ENCODE measurements around the gene REM2. TPM values are rescaled to one million over a fixed set of nuclear protein-coding genes. Genes with fewer than 3 reads are reported as not detected.

Gene REM2, protein sequence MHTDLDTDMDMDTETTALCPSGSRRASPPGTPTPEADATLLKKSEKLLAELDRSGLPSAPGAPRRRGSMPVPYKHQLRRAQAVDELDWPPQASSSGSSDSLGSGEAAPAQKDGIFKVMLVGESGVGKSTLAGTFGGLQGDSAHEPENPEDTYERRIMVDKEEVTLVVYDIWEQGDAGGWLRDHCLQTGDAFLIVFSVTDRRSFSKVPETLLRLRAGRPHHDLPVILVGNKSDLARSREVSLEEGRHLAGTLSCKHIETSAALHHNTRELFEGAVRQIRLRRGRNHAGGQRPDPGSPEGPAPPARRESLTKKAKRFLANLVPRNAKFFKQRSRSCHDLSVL
- total RNA-seq: not detected in 2 replicates

DNA sequence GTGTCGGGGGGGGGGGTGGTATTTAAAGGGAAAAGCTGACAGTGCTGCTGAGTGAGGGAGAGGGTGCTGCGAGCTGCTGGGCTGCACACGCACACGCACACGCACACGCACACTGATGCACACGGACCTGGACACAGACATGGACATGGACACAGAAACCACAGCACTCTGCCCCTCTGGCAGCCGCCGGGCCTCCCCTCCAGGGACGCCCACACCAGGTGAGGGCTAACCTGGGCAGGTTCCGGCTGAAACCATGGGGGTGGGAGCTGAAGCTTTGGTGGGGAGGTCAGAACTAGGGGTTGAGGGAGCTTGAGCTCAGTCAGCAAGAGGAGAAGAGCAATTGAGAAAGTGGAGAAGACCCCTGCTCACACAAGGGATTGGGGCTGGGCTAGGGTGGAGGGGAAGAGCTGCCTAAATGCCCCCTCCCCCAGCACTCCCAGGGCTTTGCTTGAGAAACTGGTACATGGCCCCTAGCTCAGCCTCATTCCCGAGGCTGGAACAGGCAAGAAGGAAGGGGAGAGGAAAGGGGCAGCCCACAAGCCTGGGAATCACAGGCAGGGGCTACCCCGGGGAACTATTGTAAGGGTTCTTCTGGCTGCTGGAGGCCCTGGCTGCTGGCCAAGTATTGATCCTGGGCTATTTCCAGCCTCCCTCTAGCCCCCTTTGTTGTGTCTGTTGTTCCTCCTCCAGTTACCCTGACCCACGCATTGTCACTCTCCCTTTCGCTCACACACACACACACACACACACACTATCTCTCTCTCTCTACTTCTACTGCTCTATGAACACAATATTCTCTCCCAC, at the start of gene REM2:
Gene REM2 (plus strand): TSS at position 50 of the 804 bp plus-strand sequence. CDS start 66 bp downstream, at position 116.

DNA sequence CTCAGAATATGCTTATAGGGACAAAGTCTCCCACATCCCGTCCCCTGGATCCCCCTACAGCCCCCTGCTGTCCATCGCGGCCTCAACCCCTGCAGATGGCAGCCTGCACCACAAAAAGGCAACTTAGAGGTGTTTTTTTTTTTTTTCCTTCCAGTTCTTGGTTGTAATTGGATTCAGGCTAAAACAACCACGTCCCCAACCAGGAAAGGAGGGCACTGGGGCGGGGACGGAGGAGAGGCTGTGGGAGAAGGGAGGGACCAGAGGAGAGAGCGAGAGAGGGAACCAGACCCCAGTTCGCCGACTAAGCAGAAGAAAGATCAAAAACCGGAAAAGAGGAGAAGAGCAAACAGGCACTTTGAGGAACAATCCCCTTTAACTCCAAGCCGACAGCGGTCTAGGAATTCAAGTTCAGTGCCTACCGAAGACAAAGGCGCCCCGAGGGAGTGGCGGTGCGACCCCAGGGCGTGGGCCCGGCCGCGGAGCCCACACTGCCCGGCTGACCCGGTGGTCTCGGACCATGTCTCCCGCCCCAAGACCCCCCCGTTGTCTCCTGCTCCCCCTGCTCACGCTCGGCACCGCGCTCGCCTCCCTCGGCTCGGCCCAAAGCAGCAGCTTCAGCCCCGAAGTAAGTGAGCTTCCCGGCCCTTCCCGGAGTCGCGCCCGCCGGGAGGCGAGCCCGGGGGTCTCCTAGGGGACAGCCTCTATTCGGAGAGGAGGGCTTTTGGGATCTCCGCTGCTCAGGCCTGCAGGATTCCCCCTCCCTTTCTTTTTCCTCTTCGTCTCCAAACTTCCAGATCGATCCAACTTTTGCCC, 46.5 kb upstream of the REM2 start, which contains the start of gene MMP14:
Gene MMP14 (plus strand): TSS at position 285 of the 813 bp plus-strand sequence. CDS start 233 bp downstream, at position 518.

DNA sequence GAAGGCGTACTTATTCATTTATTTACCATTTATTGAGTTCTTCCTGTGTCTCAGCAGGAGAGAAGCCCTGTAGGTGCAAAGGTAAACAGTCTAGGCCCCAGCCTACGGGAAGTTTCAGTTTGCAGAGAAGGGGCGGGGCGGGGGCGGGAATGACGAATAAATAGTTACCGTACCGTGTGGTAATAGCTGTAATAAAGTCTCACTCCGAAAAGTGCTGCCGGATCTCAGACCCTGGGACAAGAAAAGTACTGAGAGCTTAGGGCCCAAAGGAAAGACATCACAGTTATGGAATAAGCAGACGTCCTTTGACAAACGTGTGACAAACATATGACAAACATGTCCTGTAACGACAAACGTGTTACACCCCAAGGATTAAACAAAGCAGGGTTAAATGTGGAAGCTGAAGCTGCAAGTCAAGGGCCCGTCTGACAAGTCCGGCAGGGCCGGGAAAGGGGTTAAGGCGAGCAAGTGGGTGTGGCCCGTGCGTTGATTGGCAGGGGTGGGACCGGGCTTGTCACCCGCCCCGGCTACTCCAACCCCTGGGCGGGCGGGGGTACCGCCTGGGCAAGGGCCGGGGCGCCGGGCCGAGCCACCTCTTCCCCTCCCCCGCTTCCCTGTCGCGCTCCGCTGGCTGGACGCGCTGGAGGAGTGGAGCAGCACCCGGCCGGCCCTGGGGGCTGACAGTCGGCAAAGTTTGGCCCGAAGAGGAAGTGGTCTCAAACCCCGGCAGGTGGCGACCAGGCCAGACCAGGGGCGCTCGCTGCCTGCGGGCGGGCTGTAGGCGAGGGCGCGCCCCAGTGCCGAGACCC, 11.6 kb upstream of the REM2 start, which contains the start of gene LRP10:
Gene LRP10 (plus strand): TSS at position 517 of the 809 bp plus-strand sequence. CDS start 564 bp downstream, outside the sequence.

DNA sequence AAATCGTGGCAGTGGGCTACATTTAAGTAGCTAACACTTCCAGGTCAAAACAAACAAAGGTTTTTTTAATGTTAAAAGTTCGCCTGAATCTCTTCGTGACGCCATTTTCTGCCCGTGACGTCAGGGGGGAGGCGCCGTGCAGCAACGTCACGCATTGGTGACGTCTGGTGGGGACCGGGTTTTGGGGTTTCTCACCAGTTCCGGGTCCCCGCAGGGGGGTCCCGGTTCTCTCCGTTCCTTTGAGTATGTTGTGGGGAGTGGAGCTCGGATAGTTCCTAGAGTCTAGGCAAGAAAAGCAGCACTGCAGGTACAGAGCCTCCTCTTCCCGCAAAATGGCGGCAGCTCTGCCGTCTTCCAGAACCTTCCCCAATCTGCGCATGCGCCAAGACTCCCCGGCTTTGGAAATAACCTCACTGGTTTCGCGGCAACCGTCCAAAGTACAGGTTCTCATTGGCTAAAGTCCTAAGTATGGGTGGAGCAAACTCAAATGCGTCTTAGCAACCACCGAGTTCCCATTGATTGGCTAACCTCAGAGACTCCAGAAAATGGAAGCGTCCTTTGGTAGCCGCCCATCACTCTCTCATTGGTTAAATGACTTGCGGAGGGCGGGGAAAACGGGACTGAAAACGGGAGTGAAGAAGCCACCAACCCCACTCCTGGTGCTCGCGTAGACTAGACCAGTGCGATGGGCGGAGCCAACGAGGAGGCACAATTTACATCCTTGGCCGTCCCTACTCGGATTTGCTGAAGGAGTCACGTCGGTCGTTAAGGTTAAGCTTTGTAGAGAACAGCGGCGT, 36.0 kb downstream of the REM2 start, which contains the start of gene RBM23:
Gene RBM23 (minus strand): TSS at position 346 of the 797 bp plus-strand sequence.

DNA sequence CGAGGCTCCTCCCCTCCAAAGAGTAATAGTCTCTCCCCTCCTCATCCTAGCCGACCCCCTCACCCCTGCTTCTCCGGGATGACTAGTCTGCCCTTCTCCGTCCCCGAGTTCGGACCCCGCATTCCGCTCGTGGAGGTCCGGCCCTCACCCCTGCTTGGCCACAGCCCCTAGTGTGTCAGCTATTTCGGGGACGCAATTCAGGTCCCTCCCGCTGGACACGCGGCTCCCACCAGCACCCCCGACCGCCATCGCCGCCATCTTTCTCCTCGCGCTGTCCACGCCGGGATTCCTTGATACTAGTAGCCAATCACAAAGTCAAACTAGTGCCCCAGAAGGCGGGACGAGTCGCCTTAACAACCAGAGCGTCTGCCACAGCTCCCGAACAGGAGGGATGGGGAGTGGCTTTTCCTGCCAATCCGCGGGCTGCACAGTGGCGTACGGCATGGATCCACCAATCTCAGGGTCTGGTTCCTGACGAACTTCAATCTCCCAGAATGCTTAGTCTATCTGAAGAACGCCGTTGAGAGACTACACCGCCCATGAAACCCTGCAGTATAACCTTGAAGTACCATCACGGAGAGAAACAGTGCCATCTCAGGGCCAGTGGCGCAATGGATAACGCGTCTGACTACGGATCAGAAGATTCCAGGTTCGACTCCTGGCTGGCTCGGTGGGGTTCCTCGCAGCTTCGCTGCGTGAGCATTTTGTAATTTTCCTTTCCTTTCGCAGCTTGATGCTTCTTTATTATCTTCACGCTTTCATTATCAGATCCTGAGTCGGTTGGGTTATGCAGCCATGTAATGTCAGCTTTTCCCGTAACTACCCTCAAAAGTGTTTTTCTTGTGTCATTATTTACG, 46.3 kb downstream of the REM2 start, which contains the start of gene PRMT5:
Gene PRMT5 (minus strand): TSS at position 273 of the 857 bp plus-strand sequence. CDS start 15 bp downstream, at position 258.

Other genes with a start within 250 kb of the REM2 start
- not detected in 2 replicates for gene OR6J1, start 238.9 kb upstream of the REM2 start, total RNA-seq
- 84.5 and 121 TPM in 2 replicates for gene OXA1L, start 116.5 kb upstream of the REM2 start, total RNA-seq
- 11.6 and 14.2 TPM in 2 replicates for gene SLC7A7, start 67.8 kb upstream of the REM2 start, total RNA-seq
- gene MRPL52, start 53.3 kb upstream of the REM2 start, total RNA-seq: 36.8 and 42.4 TPM in 2 replicates
- gene MMP14, start 46.6 kb upstream of the REM2 start, total RNA-seq: 386 and 658 TPM in 2 replicates
- 105 TPM in 2 replicates for gene LRP10, start 11.5 kb upstream of the REM2 start, total RNA-seq
- gene RBM23, start 35.9 kb downstream of the REM2 start, total RNA-seq: 45.7 and 57.6 TPM in 2 replicates
- 49.0 and 58.5 TPM in 2 replicates for gene PRMT5, start 46.2 kb downstream of the REM2 start, total RNA-seq
- 28.7 and 51.8 TPM in 2 replicates for gene HAUS4, start 73.9 kb downstream of the REM2 start, total RNA-seq
- 25.3 and 47.4 TPM in 2 replicates for gene AJUBA, start 99.3 kb downstream of the REM2 start, total RNA-seq
- 5.4 and 14.7 TPM in 2 replicates for gene C14orf93, start 126.9 kb downstream of the REM2 start, total RNA-seq
- gene PSMB5, start 151.7 kb downstream of the REM2 start, total RNA-seq: 250 and 297 TPM in 2 replicates
- gene PSMB11, start 159.0 kb downstream of the REM2 start, total RNA-seq: not detected in 2 replicates
- gene CDH24, start 174.3 kb downstream of the REM2 start, total RNA-seq: 2.2 and 3.5 TPM in 2 replicates
- 47.5 and 55.5 TPM in 2 replicates for gene ACIN1, start 211.9 kb downstream of the REM2 start, total RNA-seq
- 31.9 and 46.3 TPM in 2 replicates for gene C14orf119, start 212.3 kb downstream of the REM2 start, total RNA-seq
- not detected in 2 replicates for gene CIROP, start 221.8 kb downstream of the REM2 start, total RNA-seq
- not detected in 2 replicates for gene CEBPE, start 236.0 kb downstream of the REM2 start, total RNA-seq

All from pericardium fibroblast (primary cell).